ENCODE results near the gene PSORS1C2.
A peak's percentile ranks its signal among the peaks of the same experiment; 100 is the strongest.
"Not testable (repeated sequence)": the region's sequence is repeated elsewhere in the genome, so short reads cannot be mapped to it uniquely, and the experiment has no call there.

The PSORS1C2 gene

GRCh38 chr6:31138982-31139381 lies at the start of gene PSORS1C2:
Gene PSORS1C2, minus strand, starts transcription at chr6:31139066. Its CDS starts 40 bp downstream, at chr6:31139026.
- H3K9ac ChIP-seq (ENCODE audit: low read length): peak within 1 kb of the TSS; percentile 68
- no peaks in the 10 kb centered on the region for H3K27me3 ChIP-seq (ENCODE audit: control insufficient read depth, insufficient read depth, low read length)
- H3K4me3 ChIP-seq (ENCODE audit: low read length): peak within 1 kb of the TSS; percentile 22
- H3K9me3 ChIP-seq (ENCODE audit: control insufficient read depth, low read length): no peaks in the 10 kb centered on the region
- no peaks in the 10 kb centered on the region for H3K36me3 ChIP-seq (ENCODE audit: control insufficient read depth, insufficient read depth, low read length)
- peaks cover 37% of the 10 kb centered on the region for H3K4me1 ChIP-seq (ENCODE audit: control insufficient read depth, insufficient read depth, low read length)

- no peaks in the 10 kb centered on the region for H3K36me3 ChIP-seq (ENCODE audit: control insufficient read depth, insufficient read depth, low read length)
- no peaks in the 10 kb centered on the region for H3K9me3 ChIP-seq (ENCODE audit: control insufficient read depth, low read length)
- H3K4me3 ChIP-seq (ENCODE audit: low read length): no peak overlapping the region
- no peak overlapping the region for H3K9ac ChIP-seq (ENCODE audit: low read length)
- H3K27me3 ChIP-seq (ENCODE audit: control insufficient read depth, insufficient read depth, low read length): no peaks in the 10 kb centered on the region
- H3K4me1 ChIP-seq (ENCODE audit: control insufficient read depth, insufficient read depth, low read length): peaks cover 13% of the 10 kb centered on the region
These were observed 48.9 kb upstream of the PSORS1C2 start for GRCh38 chr6:31187780-31188194.

GRCh38 chr6:31186052-31186734 lies 47.3 kb upstream of the PSORS1C2 start:
- no peaks in the 10 kb centered on the region for H3K9me3 ChIP-seq (ENCODE audit: control insufficient read depth, low read length)
- no peaks in the 10 kb centered on the region for H3K27me3 ChIP-seq (ENCODE audit: control insufficient read depth, insufficient read depth, low read length)
- H3K36me3 ChIP-seq (ENCODE audit: control insufficient read depth, insufficient read depth, low read length): no peaks in the 10 kb centered on the region
- H3K4me1 ChIP-seq (ENCODE audit: control insufficient read depth, insufficient read depth, low read length): peaks cover 13% of the 10 kb centered on the region
- H3K9ac ChIP-seq (ENCODE audit: low read length): peak overlapping the region; percentile 95
- H3K4me3 ChIP-seq (ENCODE audit: low read length): peak overlapping the region; percentile 15

- H3K36me3 ChIP-seq (ENCODE audit: control insufficient read depth, insufficient read depth, low read length); H3K9me3 ChIP-seq (ENCODE audit: control insufficient read depth, low read length); H3K27me3 ChIP-seq (ENCODE audit: control insufficient read depth, insufficient read depth, low read length): not testable (repeated sequence)
- Histone ChIP-seq H3K4me1 (ENCODE audit: control insufficient read depth, insufficient read depth, low read length) (peaks cover 14% of the 10 kb centered on the region), H3K9ac (ENCODE audit: low read length) (peak overlapping the region; percentile 95), H3K4me3 (ENCODE audit: low read length) (peak overlapping the region; percentile 15)
These were observed 46.8 kb upstream of the PSORS1C2 start for GRCh38 chr6:31185695-31186051.

GRCh38 chr6:31183859-31184258 lies 45.0 kb upstream of the PSORS1C2 start:
- not testable (repeated sequence) for H3K9me3 ChIP-seq (ENCODE audit: control insufficient read depth, low read length)
- H3K9ac ChIP-seq (ENCODE audit: low read length): peak overlapping the region; percentile 8

GRCh38 chr6:31183287-31183686 lies 44.4 kb upstream of the PSORS1C2 start:
- H3K27me3 ChIP-seq (ENCODE audit: control insufficient read depth, insufficient read depth, low read length); H3K9ac ChIP-seq (ENCODE audit: low read length); H3K4me3 ChIP-seq (ENCODE audit: low read length); H3K36me3 ChIP-seq (ENCODE audit: control insufficient read depth, insufficient read depth, low read length); H3K9me3 ChIP-seq (ENCODE audit: control insufficient read depth, low read length): not testable (repeated sequence)
- H3K4me1 ChIP-seq (ENCODE audit: control insufficient read depth, insufficient read depth, low read length): peaks cover 33% of the 10 kb centered on the region

More at GRCh38 chr6:31183859-31184258, 45.0 kb upstream of the PSORS1C2 start:
- H3K27me3 ChIP-seq (ENCODE audit: control insufficient read depth, insufficient read depth, low read length); H3K4me3 ChIP-seq (ENCODE audit: low read length); H3K36me3 ChIP-seq (ENCODE audit: control insufficient read depth, insufficient read depth, low read length): not testable (repeated sequence)
- peaks cover 30% of the 10 kb centered on the region for H3K4me1 ChIP-seq (ENCODE audit: control insufficient read depth, insufficient read depth, low read length)

- Histone ChIP-seq H3K4me1 (ENCODE audit: control insufficient read depth, insufficient read depth, low read length) (peaks cover 24% of the 10 kb centered on the region), H3K27me3 (ENCODE audit: control insufficient read depth, insufficient read depth, low read length) (no peaks in the 10 kb centered on the region), H3K9me3 (ENCODE audit: control insufficient read depth, low read length) (no peaks in the 10 kb centered on the region), H3K4me3 (ENCODE audit: low read length) (peak overlapping the region; percentile 22), H3K36me3 (ENCODE audit: control insufficient read depth, insufficient read depth, low read length) (no peaks in the 10 kb centered on the region), H3K9ac (ENCODE audit: low read length) (no peak overlapping the region)
These were observed 41.6 kb upstream of the PSORS1C2 start for GRCh38 chr6:31180500-31180899.

- H3K9me3 ChIP-seq (ENCODE audit: control insufficient read depth, low read length): no peaks in the 10 kb centered on the region
- H3K4me3 ChIP-seq (ENCODE audit: low read length): peak overlapping the region; percentile 22
- H3K4me1 ChIP-seq (ENCODE audit: control insufficient read depth, insufficient read depth, low read length): peaks cover 24% of the 10 kb centered on the region
- H3K36me3 ChIP-seq (ENCODE audit: control insufficient read depth, insufficient read depth, low read length): no peaks in the 10 kb centered on the region
- H3K27me3 ChIP-seq (ENCODE audit: control insufficient read depth, insufficient read depth, low read length): no peaks in the 10 kb centered on the region
- no peak overlapping the region for H3K9ac ChIP-seq (ENCODE audit: low read length)
These were observed 41.0 kb upstream of the PSORS1C2 start for GRCh38 chr6:31179896-31180295.

GRCh38 chr6:31179042-31179386 lies 40.1 kb upstream of the PSORS1C2 start:
- Histone ChIP-seq H3K36me3 (ENCODE audit: control insufficient read depth, insufficient read depth, low read length) (no peaks in the 10 kb centered on the region), H3K4me1 (ENCODE audit: control insufficient read depth, insufficient read depth, low read length) (peaks cover 24% of the 10 kb centered on the region), H3K9ac (ENCODE audit: low read length) (peak overlapping the region; percentile 7), H3K27me3 (ENCODE audit: control insufficient read depth, insufficient read depth, low read length) (no peaks in the 10 kb centered on the region), H3K4me3 (ENCODE audit: low read length) (peak overlapping the region; percentile 4), H3K9me3 (ENCODE audit: control insufficient read depth, low read length) (no peaks in the 10 kb centered on the region)

- H3K9me3 ChIP-seq (ENCODE audit: control insufficient read depth, low read length): no peaks in the 10 kb centered on the region
- H3K4me1 ChIP-seq (ENCODE audit: control insufficient read depth, insufficient read depth, low read length): peaks cover 24% of the 10 kb centered on the region
- H3K36me3 ChIP-seq (ENCODE audit: control insufficient read depth, insufficient read depth, low read length): no peaks in the 10 kb centered on the region
- peak overlapping the region; percentile 4 for H3K4me3 ChIP-seq (ENCODE audit: low read length)
- peak overlapping the region; percentile 7 for H3K9ac ChIP-seq (ENCODE audit: low read length)
- no peaks in the 10 kb centered on the region for H3K27me3 ChIP-seq (ENCODE audit: control insufficient read depth, insufficient read depth, low read length)
These were observed 39.5 kb upstream of the PSORS1C2 start for GRCh38 chr6:31178143-31179041.

GRCh38 chr6:31175971-31176370 lies 37.1 kb upstream of the PSORS1C2 start:
- peaks cover 27% of the 10 kb centered on the region for H3K4me1 ChIP-seq (ENCODE audit: control insufficient read depth, insufficient read depth, low read length)
- no peaks in the 10 kb centered on the region for H3K36me3 ChIP-seq (ENCODE audit: control insufficient read depth, insufficient read depth, low read length)
- H3K27me3 ChIP-seq (ENCODE audit: control insufficient read depth, insufficient read depth, low read length): no peaks in the 10 kb centered on the region
- H3K4me3 ChIP-seq (ENCODE audit: low read length): no peak overlapping the region
- H3K9me3 ChIP-seq (ENCODE audit: control insufficient read depth, low read length): no peaks in the 10 kb centered on the region
- H3K9ac ChIP-seq (ENCODE audit: low read length): no peak overlapping the region

GRCh38 chr6:31174378-31174777 lies 35.5 kb upstream of the PSORS1C2 start:
- Histone ChIP-seq H3K9me3 (ENCODE audit: control insufficient read depth, low read length) (no peaks in the 10 kb centered on the region), H3K27me3 (ENCODE audit: control insufficient read depth, insufficient read depth, low read length) (no peaks in the 10 kb centered on the region), H3K4me3 (ENCODE audit: low read length) (no peak overlapping the region), H3K4me1 (ENCODE audit: control insufficient read depth, insufficient read depth, low read length) (peaks cover 27% of the 10 kb centered on the region), H3K9ac (ENCODE audit: low read length) (no peak overlapping the region), H3K36me3 (ENCODE audit: control insufficient read depth, insufficient read depth, low read length) (no peaks in the 10 kb centered on the region)

Data from mucosa of stomach (tissue), 1 donor.